ENCODE measurements around the gene FMNL2.

DNA sequence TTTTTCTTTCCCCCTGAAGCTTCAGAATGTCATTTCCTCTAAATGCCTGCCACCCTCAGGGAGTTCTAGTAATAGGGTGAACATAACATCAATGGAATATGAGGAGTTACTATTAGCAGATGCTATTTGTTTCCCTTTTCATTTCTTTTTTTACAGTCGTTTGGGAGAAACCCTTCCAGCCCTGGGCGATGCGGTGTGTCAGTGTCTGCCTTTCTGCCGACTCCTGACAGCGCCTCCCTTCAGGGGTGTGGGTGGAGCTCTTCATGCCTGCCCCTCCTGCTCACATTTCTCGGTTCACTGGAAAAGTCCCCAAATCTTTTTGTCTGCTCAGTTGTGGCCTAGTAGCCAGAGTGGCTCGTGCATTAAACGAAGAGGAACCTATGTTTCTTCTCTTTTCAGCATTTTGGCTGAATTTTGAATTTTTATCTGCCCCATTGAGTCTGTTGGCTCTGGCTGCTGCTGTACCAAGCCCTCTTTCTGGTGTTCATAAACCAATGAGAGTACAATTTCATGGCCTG lies 72.3 kb downstream of the FMNL2 start:
- TF ChIP-seq, protein P1, sequence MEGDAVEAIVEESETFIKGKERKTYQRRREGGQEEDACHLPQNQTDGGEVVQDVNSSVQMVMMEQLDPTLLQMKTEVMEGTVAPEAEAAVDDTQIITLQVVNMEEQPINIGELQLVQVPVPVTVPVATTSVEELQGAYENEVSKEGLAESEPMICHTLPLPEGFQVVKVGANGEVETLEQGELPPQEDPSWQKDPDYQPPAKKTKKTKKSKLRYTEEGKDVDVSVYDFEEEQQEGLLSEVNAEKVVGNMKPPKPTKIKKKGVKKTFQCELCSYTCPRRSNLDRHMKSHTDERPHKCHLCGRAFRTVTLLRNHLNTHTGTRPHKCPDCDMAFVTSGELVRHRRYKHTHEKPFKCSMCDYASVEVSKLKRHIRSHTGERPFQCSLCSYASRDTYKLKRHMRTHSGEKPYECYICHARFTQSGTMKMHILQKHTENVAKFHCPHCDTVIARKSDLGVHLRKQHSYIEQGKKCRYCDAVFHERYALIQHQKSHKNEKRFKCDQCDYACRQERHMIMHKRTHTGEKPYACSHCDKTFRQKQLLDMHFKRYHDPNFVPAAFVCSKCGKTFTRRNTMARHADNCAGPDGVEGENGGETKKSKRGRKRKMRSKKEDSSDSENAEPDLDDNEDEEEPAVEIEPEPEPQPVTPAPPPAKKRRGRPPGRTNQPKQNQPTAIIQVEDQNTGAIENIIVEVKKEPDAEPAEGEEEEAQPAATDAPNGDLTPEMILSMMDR (IDR thresholded peaks at IDR 0.05; ENCODE audit: insufficient read depth, low read length, poor library complexity, severe bottlenecking) = no peak
- no peak for TF ChIP-seq EZH2phosphoT487 (conservative IDR thresholded peaks at IDR 0.05; ENCODE audit: low read length)

Measured in SU-DHL-6 (cell line).